K562 (cell line): ENCODE measurements around the gene PRKCE. TPM values are rescaled to one million over a fixed set of nuclear protein-coding genes. Genes with fewer than 3 reads are reported as not detected.

Source experiments
- ATAC-seq: fragments of 200-7000 bp; cut with Tn5 transposase; 3 replicates; pipeline ENCODE4 v1.9.1; 2020; ENCODE audit warnings: moderate library complexity
- BruUV-seq: library from RNA; stranded (reverse); fragments of 400-500 nt; replicated peaks from 2 replicates; lab custom pipeline; 2021; lab: Mats Ljungman, UMichigan
- CTCF ChIA-PET: fragments of 300-600 bp; formaldehyde crosslinking; extraction: SDS; loops from one replicate; lab custom pipeline; 2021; ENCODE audit warnings: low intra/inter-chr PET ratio; lab: Yijun Ruan, JAX
- POLR2A ChIA-PET: fragments of 300-600, 350-650 bp; sonication (Branson Sonifier 250); formaldehyde crosslinking; extraction: SDS; loops from one replicate; lab custom pipeline; 2021; ENCODE audit warnings: antibody characterized with exemption, inconsistent platforms; lab: Yijun Ruan, JAX
- DNase-seq, 4 experiments: peaks; one replicate each; pipeline versions ENCODE4 v3.0.0 to v3.0.0-alpha.2; 2011 to 2018; ENCODE audit warnings: low spot score in 3 of 4, mixed read lengths in 3 of 4; ENCODE audit errors: extremely low read depth in 1 of 4
- FAIRE-seq: peaks from 2 replicates; lab custom pipeline; 2011; peaks lifted over from hg19 to GRCh38; lab: Jason Lieb, UNC
- H2AFZ ChIP-seq: 2 replicates; pipeline ENCODE4 v1.6.0; 2011; ENCODE audit warnings: low read depth, low read length, control low read depth, inconsistent platforms
- H3K27ac ChIP-seq: fragments of 200-600 bp; 3 replicates; pipeline ENCODE4 v1.8.0; 2011; ENCODE audit warnings: low read depth, mild to moderate bottlenecking, control low read depth, inconsistent platforms, low read length, moderate library complexity, mixed read lengths; ENCODE audit errors: extremely low read depth
- H3K27me3 ChIP-seq, 2 experiments: fragments of 300-600 bp in 1 of 2; 2 replicates in 1 of 2; 3 replicates in 1 of 2; pipeline versions ENCODE4 v1.6.0 to v1.8.0; 2011; ENCODE audit warnings: inconsistent platforms in 2 of 2, low read length in 2 of 2, mild to moderate bottlenecking in 1 of 2, mixed read lengths in 1 of 2, moderate library complexity in 1 of 2; ENCODE audit not compliant: control insufficient read depth in 2 of 2, insufficient read depth in 2 of 2
- H3K36me3 ChIP-seq: fragments of 300-600 bp; 3 replicates; pipeline ENCODE4 v1.8.0; 2011; ENCODE audit warnings: mild to moderate bottlenecking, low read length, inconsistent platforms; ENCODE audit not compliant: control insufficient read depth, insufficient read depth
- H3K4me1 ChIP-seq, 2 experiments: fragments of 200-600 bp in 1 of 2; replicated peaks in 1 of 2; 2 replicates in 1 of 2; 3 replicates in 1 of 2; pipeline versions ENCODE4 v1.5.1 to v1.8.0; 2011; ENCODE audit warnings: inconsistent platforms in 2 of 2, low read length in 2 of 2, mild to moderate bottlenecking in 1 of 2, mixed read lengths in 1 of 2, moderate library complexity in 1 of 2; ENCODE audit not compliant: control insufficient read depth in 2 of 2, insufficient read depth in 2 of 2
- H3K4me2 ChIP-seq: 2 replicates; pipeline ENCODE4 v1.6.1; 2011; ENCODE audit warnings: low read length, control low read depth, inconsistent platforms, mixed read lengths; ENCODE audit not compliant: insufficient read depth
- H3K4me3 ChIP-seq: fragments of 200-600 bp; sonication (generic), shearing (Covaris generic); 2 replicates; pipeline ENCODE4 v1.5.1; 2016; ENCODE audit warnings: control low read depth, inconsistent platforms
- H3K79me2 ChIP-seq: fragments of 200-600 bp; 3 replicates; pipeline ENCODE4 v1.8.0; 2011; ENCODE audit warnings: low read length, inconsistent platforms; ENCODE audit not compliant: control insufficient read depth, insufficient read depth
- H3K9ac ChIP-seq, 2 experiments: 2 replicates each; pipeline versions ENCODE4 v1.6.0 to v1.6.1; 2011; ENCODE audit warnings: low read depth in 2 of 2, low read length in 2 of 2, control low read depth in 1 of 2, inconsistent platforms in 1 of 2, mild to moderate bottlenecking in 1 of 2, mixed read lengths in 1 of 2; ENCODE audit not compliant: insufficient read depth in 1 of 2
- H3K9me1 ChIP-seq: one replicate; pipeline ENCODE4 v1.6.0; 2011; ENCODE audit warnings: inconsistent platforms, mild to moderate bottlenecking, low read length, moderate library complexity; ENCODE audit not compliant: control insufficient read depth, insufficient read depth
- H3K9me3 ChIP-seq: replicated peaks from 2 replicates; pipeline ENCODE4 v1.5.1; 2011; ENCODE audit warnings: low read depth, low read length, inconsistent platforms; ENCODE audit not compliant: control insufficient read depth, insufficient read depth
- H4K20me1 ChIP-seq: replicated peaks from 2 replicates; pipeline ENCODE4 v1.6.1; 2011; ENCODE audit warnings: low read length, inconsistent platforms, mixed read lengths; ENCODE audit not compliant: control insufficient read depth, insufficient read depth
- CCNT2 ChIP-seq: IDR thresholded peaks from 2 replicates; pipeline ENCODE4 v1.6.1; 2011; ENCODE audit warnings: borderline replicate concordance, low read depth, mild to moderate bottlenecking, moderate library complexity, mixed read lengths, low read length; ENCODE audit not compliant: insufficient read length; ENCODE audit errors: extremely low read depth
- FUS ChIP-seq: fragments of 200-400 bp; formaldehyde crosslinking; optimal IDR thresholded peaks from 2 replicates; pipeline ENCODE3; 2017; ENCODE audit warnings: low read depth, low read length
- HDAC3 ChIP-seq: fragments of 450-650 bp; IDR thresholded peaks from 2 replicates; pipeline ENCODE4 v1.6.1; 2018; ENCODE audit warnings: borderline replicate concordance, mild to moderate bottlenecking, moderate library complexity; ENCODE audit not compliant: partially characterized antibody
- HMG20B ChIP-seq: fragments of 250-450 bp; sonication (Bioruptor Pico); IDR thresholded peaks from 2 replicates; pipeline ENCODE4 v1.5.0; 2021; ENCODE audit warnings: mild to moderate bottlenecking
- RNF219 ChIP-seq: fragments of 250-450 bp; sonication (Bioruptor Pico); IDR thresholded peaks from 2 replicates; pipeline ENCODE4 v1.5.0; 2022; ENCODE audit warnings: mild to moderate bottlenecking
- SP1 ChIP-seq: sonication (generic); formaldehyde crosslinking; IDR thresholded peaks from 2 replicates; pipeline ENCODE4 v1.8.1; 2022; ENCODE audit warnings: mild to moderate bottlenecking, missing genetic modification reagents
- ZBTB2 ChIP-seq: fragments of 450-650 bp; IDR thresholded peaks from 2 replicates; pipeline ENCODE4 v1.6.1; 2016; ENCODE audit warnings: antibody characterized with exemption
- ZKSCAN3 ChIP-seq: fragments of 250-450 bp; sonication (Bioruptor Pico); IDR thresholded peaks from 2 replicates; pipeline ENCODE4 v1.4.0; 2020
- ZKSCAN8 ChIP-seq: fragments of 200-800 bp; sonication (Bioruptor generic); IDR thresholded peaks from 2 replicates; pipeline ENCODE4 v1.6.1; 2016; ENCODE audit warnings: missing genetic modification characterization, missing compliant biosample characterization
- ZNF165 ChIP-seq: fragments of 250-450 bp; sonication (Bioruptor Pico); IDR thresholded peaks from 2 replicates; pipeline ENCODE4 v1.4.0; 2020; ENCODE audit warnings: borderline replicate concordance
- ZNF174 ChIP-seq: fragments of 250-450 bp; sonication (Bioruptor Pico); IDR thresholded peaks from 2 replicates; pipeline ENCODE4 v1.4.0; 2020; ENCODE audit warnings: mild to moderate bottlenecking
- WGBS: fragments of 100-300 bp; shearing (Covaris generic); methylation state at CpG from one replicate; pipeline ENCODE4 v1.1.6; 2016; ENCODE audit warnings: low coverage, mixed read lengths; ENCODE audit not compliant: insufficient coverage; ENCODE audit errors: missing lambda C conversion rate; 5-methylcytosine and 5-hydroxymethylcytosine counted together
- in situ Hi-C: fragments of 300-500 bp; cut with MboI; formaldehyde crosslinking; loops from 4 replicates; pipeline ENCODE4 v1.15.0; 2018; ENCODE audit warnings: inconsistent platforms, mixed read lengths
- intact Hi-C: fragments of 100-400 bp; cut with micrococcal nuclease; formaldehyde crosslinking; loops from 2 replicates; pipeline ENCODE4 v1.14.2; 2022
- polyA plus RNA-seq, 8 experiments: library from polyadenylated mRNA; depleted of rRNA in 4 of 8; stranded (reverse) in 5 of 8; unstranded in 3 of 8; fragments of >200 nt; fragmentation: Nextera tagmentation in 2 of 8; fragmentation: Illumina TruSeq in 1 of 8; extraction: Ambion mirVana in 2 of 8; extraction: Trizol in 1 of 8; gene quantifications; 2 replicates each; pipeline versions ENCODE4 v1.2.1 to v1.2.3, GENCODE V29; 2011 to 2014; ENCODE audit warnings: inconsistent platforms in 1 of 8, missing spikeins in 1 of 8
- total RNA-seq, 7 experiments: library from RNA; depleted of rRNA in 6 of 7; stranded (reverse); fragments of >200 nt in 6 of 7; fragmentation: Illumina TruSeq in 2 of 7; extraction: Trizol in 2 of 7; gene quantifications; 2 replicates each; pipeline versions ENCODE4 v1.2.1 to v1.2.3, GENCODE V29; 2011 to 2021; ENCODE audit warnings: low replicate concordance in 1 of 7

The PRKCE gene
- total and polyA plus RNA-seq, 9 of the 15 experiments (the other 6 are each of a cell fraction or from before 2014, with no cell fraction given) = 0.06 to 1.0 (median 0.22) TPM; not detected in 1

- TF ChIP-seq FUS (no peak), RNF219 (CRISPR knock-in tag) (no peak), HMG20B (CRISPR knock-in tag) (no peak), ZBTB2 (no peak), ZNF174 (CRISPR knock-in tag) (no peak), SP1 (CRISPR knock-in tag) (no peak), ZKSCAN8 (no peak), ZKSCAN3 (CRISPR knock-in tag) (no peak), HDAC3 (no peak), ZNF165 (CRISPR knock-in tag) (no peak), CCNT2 (no peak)
- POLR2A ChIA-PET = interaction anchor here (1.1 to 1.3 kb wide), 3 partner anchors 14 to 15 kb away, joined by 3 read pairs; no protein-coding TSS in a partner anchor
- in situ Hi-C loops = no loop called here
Observed at GRCh38 chr2:45855374-45855773, 203.9 kb downstream of the PRKCE start.

More at GRCh38 chr2:45855374-45855773, 203.9 kb downstream of the PRKCE start:
- no peak overlapping the region for H3K4me2 ChIP-seq
- ATAC-seq (no peak), DNase-seq (no peak), FAIRE-seq (no peak)
- BruUV-seq = no TSS peak
- H3K9me1 ChIP-seq = no peaks in the 10 kb centered on the region
- H2AFZ ChIP-seq = no peak overlapping the region
- no peak overlapping the region for H3K4me3 ChIP-seq
- H3K27me3 ChIP-seq = peaks cover 15 to 21% of the 10 kb centered on the region in 2 experiments; a peak in 4 of 5 replicates
- H3K4me1 ChIP-seq = no peaks in the 10 kb centered on the region; a peak in 1 of 5 replicates
- H3K9me3 ChIP-seq = no peaks in the 10 kb centered on the region
- intact Hi-C loops = no loop called here
- no peaks in the 10 kb centered on the region for H4K20me1 ChIP-seq
- 0% methylated on average over 3 of the region's 3 CpGs for WGBS
- no peak overlapping the region for H3K27ac ChIP-seq
- H3K36me3 ChIP-seq = no peaks in the 10 kb centered on the region
- H3K9ac ChIP-seq = no peak overlapping the region
- CTCF ChIA-PET = no interaction called here
- H3K79me2 ChIP-seq = no peaks in the 10 kb centered on the region
